ENCODE results near the gene SP9. TPM values are rescaled to one million over a fixed set of nuclear protein-coding genes. Genes with fewer than 3 reads are reported as not detected.

SP9 gene
- total RNA-seq, 4 donors from 2014 or later, result not detected

- Histone ChIP-seq H3K36me3 (no peaks in the 10 kb centered on the region), H3K27me3 (peaks cover 8 to 10% of the 10 kb centered on the region in 2 donors), H3K4me1 (peaks cover 0 to 9% of the 10 kb centered on the region in 2 donors), H3K27ac (no peak overlapping the region), H3K9me3 (no peaks in the 10 kb centered on the region), H3K4me3 (no peak overlapping the region)
- TF ChIP-seq CTCF (IDR thresholded peaks at IDR 0.05), result no peak
- TF ChIP-seq POLR2A (IDR thresholded peaks at IDR 0.05), result no peak
- intact Hi-C loops (cut with DNase I; ENCODE audit: low total_unique reads), result no loop called here
- DNase-seq, result no peak
Measured at GRCh38 chr2:174322149-174322548, 12.6 kb upstream of the SP9 start.

GRCh38 chr2:174322746-174323145 is 12.0 kb upstream of the SP9 start:
- intact Hi-C loops (cut with DNase I; ENCODE audit: low total_unique reads), result no loop called here
- Histone ChIP-seq H3K4me3 (no peak overlapping the region), H3K9me3 (no peaks in the 10 kb centered on the region), H3K36me3 (no peaks in the 10 kb centered on the region), H3K27me3 (peaks cover 14 to 15% of the 10 kb centered on the region in 2 donors), H3K27ac (no peak overlapping the region), H3K4me1 (peaks cover 0 to 12% of the 10 kb centered on the region in 2 donors)
- no peak for TF ChIP-seq CTCF (IDR thresholded peaks at IDR 0.05)
- no peak for TF ChIP-seq POLR2A (IDR thresholded peaks at IDR 0.05)
- no peak for DNase-seq

- no peak for TF ChIP-seq CTCF (IDR thresholded peaks at IDR 0.05)
- no peak for TF ChIP-seq POLR2A (IDR thresholded peaks at IDR 0.05)
- no peaks in the 10 kb centered on the region for H3K9me3 ChIP-seq
Measured at GRCh38 chr2:174324530-174324929, 10.2 kb upstream of the SP9 start.

GRCh38 chr2:174325373-174326160 is 9.2 kb upstream of the SP9 start:
- peaks cover 26 to 42% of the 10 kb centered on the region in 2 donors for H3K27me3 ChIP-seq
- intact Hi-C loops (cut with DNase I; ENCODE audit: low total_unique reads), result no loop called here

More at GRCh38 chr2:174324530-174324929, 10.2 kb upstream of the SP9 start:
- Histone ChIP-seq H3K4me3 (no peak overlapping the region), H3K4me1 (peaks cover 0 to 12% of the 10 kb centered on the region in 2 donors), H3K36me3 (no peaks in the 10 kb centered on the region), H3K27me3 (peaks cover 18 to 32% of the 10 kb centered on the region in 2 donors), H3K27ac (no peak overlapping the region)
- intact Hi-C loops (cut with DNase I; ENCODE audit: low total_unique reads), result no loop called here
- no peak for DNase-seq

More at GRCh38 chr2:174325373-174326160, 9.2 kb upstream of the SP9 start:
- no peak for DNase-seq
- Histone ChIP-seq H3K27ac (no peak overlapping the region), H3K36me3 (no peaks in the 10 kb centered on the region), H3K9me3 (no peaks in the 10 kb centered on the region), H3K4me1 (peaks cover 0 to 12% of the 10 kb centered on the region in 2 donors), H3K4me3 (peak overlapping the region in 1 of 2 donors; percentile 9)
- TF ChIP-seq CTCF (IDR thresholded peaks at IDR 0.05) (no peak), POLR2A (IDR thresholded peaks at IDR 0.05) (no peak)
